ENCODE measurements around the gene ARID1B. TPM values are rescaled to one million over a fixed set of nuclear protein-coding genes. Genes with fewer than 3 reads are reported as not detected.

ARID1B gene
- total RNA-seq, 1 donor from 2014 or later, result 26.4 TPM

GRCh38 chr6:157065366-157065765 lies 288.2 kb downstream of the ARID1B start:
- DNase-seq (ENCODE audit: low spot score) (no peak), ATAC-seq (no peak)

GRCh38 chr6:157066781-157067491 lies 289.8 kb downstream of the ARID1B start:
- no peak for ATAC-seq
- no peak for DNase-seq (ENCODE audit: low spot score)

- no peak for DNase-seq (ENCODE audit: low spot score)
- ATAC-seq, result no peak
These were observed 290.3 kb downstream of the ARID1B start for GRCh38 chr6:157067507-157067906.

- DNase-seq (ENCODE audit: low spot score) (no peak), ATAC-seq (no peak)
These were observed 291.6 kb downstream of the ARID1B start for GRCh38 chr6:157068691-157069324.

- ATAC-seq (no peak), DNase-seq (ENCODE audit: low spot score) (no peak)
These were observed 292.4 kb downstream of the ARID1B start for GRCh38 chr6:157069585-157069984.

GRCh38 chr6:157070403-157071107 lies 293.4 kb downstream of the ARID1B start:
- no peak for ATAC-seq
- no peak for DNase-seq (ENCODE audit: low spot score)

- DNase-seq (ENCODE audit: low spot score) (no peak), ATAC-seq (no peak)
These were observed 294.9 kb downstream of the ARID1B start for GRCh38 chr6:157072128-157072527.

- DNase-seq (ENCODE audit: low spot score) (no peak), ATAC-seq (no peak)
These were observed 296.4 kb downstream of the ARID1B start for GRCh38 chr6:157073596-157073995.

- DNase-seq (ENCODE audit: low spot score) (no peak), ATAC-seq (no peak)
These were observed 297.8 kb downstream of the ARID1B start for GRCh38 chr6:157074969-157075368.

- ATAC-seq (no peak), DNase-seq (ENCODE audit: low spot score) (no peak)
These were observed 298.6 kb downstream of the ARID1B start for GRCh38 chr6:157075549-157076450.

- no peak for DNase-seq (ENCODE audit: low spot score)
- no peak for ATAC-seq
These were observed 299.3 kb downstream of the ARID1B start for GRCh38 chr6:157076451-157076822.

GRCh38 chr6:157077251-157077650 lies 300.1 kb downstream of the ARID1B start:
- DNase-seq (ENCODE audit: low spot score) (no peak), ATAC-seq (no peak)

GRCh38 chr6:157078326-157078725 lies 301.1 kb downstream of the ARID1B start:
- DNase-seq (ENCODE audit: low spot score) (no peak), ATAC-seq (no peak)

- DNase-seq (ENCODE audit: low spot score), result no peak
- ATAC-seq, result no peak
These were observed 302.1 kb downstream of the ARID1B start for GRCh38 chr6:157079277-157079676.

GRCh38 chr6:157079771-157080170 lies 302.6 kb downstream of the ARID1B start:
- DNase-seq (ENCODE audit: low spot score) (no peak), ATAC-seq (no peak)

- no peak for DNase-seq (ENCODE audit: low spot score)
These were observed 303.8 kb downstream of the ARID1B start for GRCh38 chr6:157080986-157081391.

GRCh38 chr6:157083343-157083742 lies 306.2 kb downstream of the ARID1B start:
- ATAC-seq, result no peak

More at GRCh38 chr6:157080986-157081391, 303.8 kb downstream of the ARID1B start:
- no peak for ATAC-seq

GRCh38 chr6:157086632-157087031 lies 309.5 kb downstream of the ARID1B start:
- no peak for DNase-seq (ENCODE audit: low spot score)
- no peak for ATAC-seq

More at GRCh38 chr6:157083343-157083742, 306.2 kb downstream of the ARID1B start:
- DNase-seq (ENCODE audit: low spot score), result no peak

GRCh38 chr6:157087974-157088373 lies 310.8 kb downstream of the ARID1B start:
- no peak for DNase-seq (ENCODE audit: low spot score)
- ATAC-seq, result no peak

- ATAC-seq (no peak), DNase-seq (ENCODE audit: low spot score) (no peak)
These were observed 311.7 kb downstream of the ARID1B start for GRCh38 chr6:157088841-157089240.

- ATAC-seq (no peak), DNase-seq (ENCODE audit: low spot score) (no peak)
These were observed 312.1 kb downstream of the ARID1B start for GRCh38 chr6:157089258-157089657.
